GM19193 (cell line): Measurements from ENCODE around the gene DKC1.

ENCODE experiments used
- POLR2A ChIP-seq: IDR thresholded peaks from 4 replicates; pipeline ENCODE4 v1.6.1; 2011; ENCODE audit not compliant: insufficient read depth, insufficient read length; ENCODE audit errors: extremely low read depth

The DKC1 gene

GRCh38 chrX:154819771-154820341 lies 57.2 kb downstream of the DKC1 start:
- TF ChIP-seq POLR2A: no peak

GRCh38 chrX:154821523-154821922 lies 58.9 kb downstream of the DKC1 start:
- TF ChIP-seq POLR2A: no peak

GRCh38 chrX:154822029-154822428 lies 59.4 kb downstream of the DKC1 start:
- TF ChIP-seq POLR2A: no peak

- TF ChIP-seq POLR2A: no peak
Measured at GRCh38 chrX:154824638-154825037, 62.0 kb downstream of the DKC1 start.
